Astrocyte of the hippocampus (primary cell): ENCODE measurements around the gene PCSK4.
"Not testable (repeated sequence)": the region's sequence is repeated elsewhere in the genome, so short reads cannot be mapped to it uniquely, and the experiment has no call there.

Experiments
- DNase-seq: peaks from one replicate; pipeline ENCODE4 v3.0.0; 2011; ENCODE audit warnings: low read depth, low spot score

PCSK4 gene

DNA sequence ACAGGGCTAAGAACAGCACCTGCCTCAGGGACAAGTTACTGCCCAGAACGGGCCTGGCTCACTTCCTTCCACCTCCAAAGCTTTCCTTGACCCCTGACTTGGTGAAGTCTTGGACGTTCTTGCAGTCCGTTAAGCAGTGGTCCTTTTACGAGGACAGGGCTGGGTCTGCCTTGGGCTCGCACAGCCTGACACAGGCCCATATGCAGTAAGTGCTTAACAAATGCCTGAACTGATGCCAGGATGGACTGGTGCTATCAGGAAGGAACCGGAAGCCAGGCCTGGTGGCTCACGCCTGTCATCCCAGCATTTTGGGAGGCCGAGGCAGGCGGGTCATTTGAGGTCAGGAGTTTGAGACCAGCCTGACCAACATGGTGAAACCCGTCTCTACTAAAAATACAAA lies 31.9 kb upstream of the PCSK4 start:
- no peak for DNase-seq

DNA sequence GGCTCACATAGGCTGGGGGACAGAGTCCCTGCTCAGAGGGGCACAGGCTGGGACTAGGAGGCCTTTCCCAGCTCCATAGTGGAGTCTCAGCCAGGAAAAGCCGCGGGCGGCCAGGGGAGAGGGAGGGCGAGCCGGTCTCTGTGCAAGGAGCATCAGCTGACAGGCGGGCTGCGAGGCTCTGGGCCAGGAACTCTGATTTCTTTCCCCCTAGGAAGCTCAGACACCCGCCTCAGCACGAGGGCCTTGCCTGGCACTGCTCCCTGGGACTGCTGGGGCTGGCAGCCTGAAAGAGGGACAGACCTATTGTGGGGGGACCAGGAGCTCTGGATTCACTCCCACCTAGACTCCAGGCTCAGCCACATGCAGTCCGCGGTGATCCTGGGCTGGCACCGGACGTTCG lies 31.5 kb upstream of the PCSK4 start:
- peak; percentile 44 for DNase-seq

DNA sequence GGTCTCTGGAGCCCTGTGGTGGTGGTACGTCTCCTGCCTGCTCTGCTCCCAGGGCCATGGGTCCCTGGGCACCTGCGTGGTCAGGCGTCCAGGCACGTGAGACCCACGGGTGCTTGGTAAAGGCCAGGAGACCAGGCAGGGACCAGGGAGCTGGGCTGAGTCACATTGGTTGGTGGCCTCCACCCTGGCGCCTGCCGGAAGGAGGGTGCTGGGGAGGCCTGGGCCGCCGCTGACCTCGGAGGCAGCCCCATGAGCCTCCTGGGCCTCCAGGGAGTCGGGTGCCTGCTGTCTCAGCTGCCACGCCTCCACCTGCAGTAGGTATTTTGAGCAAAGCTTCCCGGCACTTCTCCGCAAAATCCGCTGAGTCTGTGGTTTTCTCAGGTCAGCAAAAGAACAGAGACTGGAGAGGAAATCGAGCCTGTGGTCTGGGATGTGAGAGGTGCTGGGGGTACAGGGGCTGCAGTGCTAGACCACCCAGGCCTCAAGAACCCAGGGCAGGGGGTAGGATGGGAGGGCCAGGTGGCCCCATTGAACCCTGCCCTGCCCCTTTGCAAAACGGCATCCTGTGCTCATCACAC lies 30.1 kb upstream of the PCSK4 start:
- no peak for DNase-seq

DNA sequence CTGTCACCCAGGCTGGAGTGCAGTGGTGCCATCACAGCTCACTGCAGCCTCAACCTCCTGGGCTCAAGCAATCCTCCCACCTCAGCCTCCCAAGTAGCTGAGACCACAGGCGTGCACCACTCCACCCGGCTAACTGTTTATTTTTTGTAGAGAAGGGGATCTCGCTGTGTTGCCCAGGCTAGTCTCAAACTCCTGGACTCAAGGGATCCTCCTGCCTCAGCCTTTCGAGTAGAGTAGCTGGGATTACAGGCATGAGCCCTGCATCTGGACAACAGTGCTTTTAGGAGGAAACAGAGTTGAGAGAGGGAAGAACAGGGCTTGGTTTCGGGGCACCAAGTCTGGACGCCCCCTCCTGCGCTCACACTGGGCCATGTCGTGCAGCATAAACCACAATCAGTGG lies 29.7 kb upstream of the PCSK4 start:
- DNase-seq, result not testable (repeated sequence)

DNA sequence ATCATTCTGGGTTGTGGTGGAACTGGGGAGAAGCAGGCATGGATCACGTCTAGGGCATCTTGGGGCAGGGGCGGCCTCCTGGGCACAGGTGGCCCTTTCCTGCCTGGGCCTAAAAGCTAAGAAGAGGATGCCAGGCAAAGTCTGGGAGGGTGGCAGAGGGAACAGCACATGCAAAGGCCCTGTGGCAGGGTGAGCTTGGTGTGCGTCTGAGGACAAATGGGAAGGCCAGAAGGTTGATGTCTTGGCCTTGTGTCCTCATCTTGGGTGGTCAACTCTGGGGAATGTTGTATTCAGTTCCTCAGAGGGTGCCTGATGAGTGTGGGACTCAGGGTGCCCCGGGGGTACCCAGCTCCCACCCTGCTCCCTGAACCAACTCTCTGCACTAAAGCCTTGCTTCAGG lies 28.3 kb upstream of the PCSK4 start:
- no peak for DNase-seq

DNA sequence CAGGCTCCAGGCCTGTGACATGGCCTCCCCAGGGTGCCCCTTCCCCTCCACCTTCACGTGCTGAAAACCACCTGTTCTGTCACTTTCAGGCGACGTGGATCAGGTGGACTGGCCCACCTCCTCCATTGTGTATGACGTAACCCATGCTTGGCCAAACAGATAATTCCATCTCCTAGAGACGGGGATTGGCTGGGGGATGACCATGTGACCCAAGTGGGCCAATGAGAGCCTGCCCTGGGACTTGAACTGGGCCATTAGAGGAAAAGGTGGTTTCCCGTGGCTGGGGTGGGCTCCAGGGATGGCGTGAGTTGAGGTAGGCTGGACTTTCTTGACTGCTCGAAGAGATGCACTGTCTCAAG lies 26.2 kb upstream of the PCSK4 start:
- no peak for DNase-seq

DNA sequence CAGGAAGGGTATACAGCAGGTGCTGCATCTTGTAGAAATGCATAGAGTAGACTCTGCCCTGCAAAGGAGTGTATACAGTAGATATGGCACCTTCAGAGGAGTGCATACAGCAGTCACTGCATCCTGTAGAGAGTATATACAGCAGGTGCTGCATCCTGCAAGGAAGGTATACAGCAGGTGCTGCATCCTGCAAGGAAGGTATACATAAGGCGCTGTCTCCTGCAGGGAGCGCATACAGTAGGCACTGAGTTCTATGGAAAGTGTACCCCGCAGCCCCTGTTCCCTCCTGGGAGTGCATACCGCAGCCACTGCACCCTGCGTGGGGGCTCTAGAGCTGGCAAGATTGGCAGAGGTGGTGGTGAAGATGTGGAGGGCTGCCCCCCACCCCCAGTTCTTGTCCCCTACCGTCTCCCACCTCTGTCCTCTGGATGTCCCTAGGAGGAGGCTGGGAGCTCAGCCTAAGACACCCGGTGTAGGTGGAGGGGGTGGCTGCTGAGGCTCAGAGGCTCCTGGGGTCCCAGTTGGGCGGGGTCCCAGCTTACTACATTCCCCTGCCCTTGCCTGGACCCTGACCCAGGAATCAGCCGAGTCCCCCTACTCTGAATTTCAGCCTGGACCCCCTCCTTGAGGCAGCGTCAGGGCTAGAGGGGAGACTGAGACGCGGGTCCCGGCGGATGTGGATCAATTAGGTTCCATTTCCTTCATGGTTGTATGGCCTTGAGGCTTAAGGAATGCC lies 25.0 kb upstream of the PCSK4 start:
- no peak for DNase-seq

DNA sequence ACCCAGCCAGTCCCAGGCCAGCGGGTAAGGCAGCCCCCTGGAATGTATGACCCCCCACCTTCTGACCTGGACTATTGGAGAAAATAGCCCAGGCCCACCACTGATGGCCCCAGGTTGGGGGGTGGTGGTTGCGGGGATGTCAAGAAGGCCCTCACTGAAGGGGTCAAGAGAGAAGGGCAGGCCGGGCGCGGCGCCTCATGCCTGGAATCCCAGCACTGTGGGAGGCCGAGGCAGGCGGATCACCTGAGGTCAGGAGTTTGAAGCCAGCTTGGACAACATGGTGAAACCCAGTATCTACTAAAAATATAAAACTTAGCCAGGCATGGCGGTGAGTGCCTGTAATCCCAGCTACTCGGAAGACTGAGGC lies 24.1 kb upstream of the PCSK4 start:
- no peak for DNase-seq

DNA sequence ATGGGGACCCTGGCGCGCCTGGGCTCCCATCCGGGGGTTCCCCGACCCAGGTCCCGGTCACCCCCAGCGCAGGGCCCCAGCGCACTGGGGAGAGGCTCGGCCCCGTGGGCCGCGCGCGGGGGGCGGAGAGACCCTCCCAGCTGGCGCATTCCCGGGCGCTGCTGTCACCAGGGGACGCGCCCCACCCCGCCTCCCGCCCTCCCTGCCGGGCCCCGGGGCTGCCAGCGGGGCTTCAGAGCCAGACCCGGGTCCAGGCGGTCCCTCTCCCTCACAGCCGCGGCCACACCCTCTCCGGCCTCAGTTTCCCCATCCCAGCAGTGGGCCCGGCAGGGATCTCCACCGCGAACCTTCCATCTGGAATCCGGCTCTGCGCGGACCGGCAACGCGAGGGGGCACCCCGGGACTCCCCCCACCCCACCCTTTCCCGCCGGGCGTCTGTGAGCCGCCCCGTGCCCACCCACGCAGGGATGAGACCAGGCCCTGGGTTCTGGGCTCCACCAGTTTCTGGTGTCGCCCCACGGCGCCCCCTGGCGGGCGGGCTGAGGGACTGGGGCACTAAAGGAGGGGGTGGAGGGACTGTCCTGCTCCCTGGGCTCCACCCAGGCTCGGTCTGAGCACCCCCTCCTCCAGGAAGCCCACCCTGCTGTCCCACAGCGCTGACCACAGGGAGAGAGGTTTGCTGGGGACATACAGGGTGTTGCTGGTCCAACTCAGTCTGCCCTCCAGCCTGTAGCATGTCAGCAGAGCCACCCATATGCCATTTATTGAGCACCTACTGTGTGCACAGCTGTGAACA lies 23.5 kb upstream of the PCSK4 start:
- peak; percentile 66 for DNase-seq

DNA sequence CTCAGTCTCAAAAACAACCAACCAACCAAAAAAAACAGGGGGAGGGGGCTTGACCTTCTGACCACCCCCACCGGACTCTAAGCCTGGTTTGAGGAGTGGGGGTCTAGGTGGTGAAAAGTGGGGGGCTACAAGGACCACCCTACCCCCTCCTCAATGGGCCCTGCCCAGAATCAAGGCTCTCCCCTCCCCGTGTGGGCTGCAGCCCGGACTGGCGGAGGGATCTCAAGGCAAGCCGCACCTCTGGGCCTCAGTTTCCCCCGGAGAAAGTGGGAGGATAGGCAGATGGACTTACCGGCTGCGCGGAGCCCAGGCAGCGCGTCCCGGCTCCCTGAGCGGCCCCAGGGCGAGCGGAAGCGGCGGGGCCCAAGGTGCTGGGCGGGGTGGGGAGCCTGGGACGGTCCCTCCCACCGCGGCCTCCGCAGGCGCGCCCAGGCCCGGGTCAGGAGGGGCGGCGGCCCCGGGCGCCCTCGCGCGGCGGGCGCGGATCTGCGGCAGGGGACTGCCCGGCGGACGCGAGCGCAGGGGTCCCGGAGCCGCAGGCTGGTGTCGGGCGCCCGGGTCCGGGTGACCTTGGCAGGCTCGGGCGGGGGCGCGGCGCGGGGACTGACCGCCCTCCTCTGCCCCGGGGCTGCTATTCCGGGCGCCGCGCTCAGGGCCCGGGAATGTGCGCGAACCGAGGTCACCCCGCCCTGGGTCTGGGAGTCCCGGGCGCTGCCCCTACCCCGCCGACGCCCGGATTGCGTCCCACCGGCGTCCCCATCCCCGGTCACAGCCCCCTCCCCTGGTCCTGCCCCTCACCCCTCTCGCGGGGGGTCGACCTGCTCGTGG lies 22.7 kb upstream of the PCSK4 start, which contains the start of gene ADAMTSL5:
Gene ADAMTSL5, minus strand, starts transcription at position 349 of the 828 bp plus-strand sequence. CDS start 2,076 bp downstream, outside the sequence.
- peak; percentile 65 for DNase-seq

DNA sequence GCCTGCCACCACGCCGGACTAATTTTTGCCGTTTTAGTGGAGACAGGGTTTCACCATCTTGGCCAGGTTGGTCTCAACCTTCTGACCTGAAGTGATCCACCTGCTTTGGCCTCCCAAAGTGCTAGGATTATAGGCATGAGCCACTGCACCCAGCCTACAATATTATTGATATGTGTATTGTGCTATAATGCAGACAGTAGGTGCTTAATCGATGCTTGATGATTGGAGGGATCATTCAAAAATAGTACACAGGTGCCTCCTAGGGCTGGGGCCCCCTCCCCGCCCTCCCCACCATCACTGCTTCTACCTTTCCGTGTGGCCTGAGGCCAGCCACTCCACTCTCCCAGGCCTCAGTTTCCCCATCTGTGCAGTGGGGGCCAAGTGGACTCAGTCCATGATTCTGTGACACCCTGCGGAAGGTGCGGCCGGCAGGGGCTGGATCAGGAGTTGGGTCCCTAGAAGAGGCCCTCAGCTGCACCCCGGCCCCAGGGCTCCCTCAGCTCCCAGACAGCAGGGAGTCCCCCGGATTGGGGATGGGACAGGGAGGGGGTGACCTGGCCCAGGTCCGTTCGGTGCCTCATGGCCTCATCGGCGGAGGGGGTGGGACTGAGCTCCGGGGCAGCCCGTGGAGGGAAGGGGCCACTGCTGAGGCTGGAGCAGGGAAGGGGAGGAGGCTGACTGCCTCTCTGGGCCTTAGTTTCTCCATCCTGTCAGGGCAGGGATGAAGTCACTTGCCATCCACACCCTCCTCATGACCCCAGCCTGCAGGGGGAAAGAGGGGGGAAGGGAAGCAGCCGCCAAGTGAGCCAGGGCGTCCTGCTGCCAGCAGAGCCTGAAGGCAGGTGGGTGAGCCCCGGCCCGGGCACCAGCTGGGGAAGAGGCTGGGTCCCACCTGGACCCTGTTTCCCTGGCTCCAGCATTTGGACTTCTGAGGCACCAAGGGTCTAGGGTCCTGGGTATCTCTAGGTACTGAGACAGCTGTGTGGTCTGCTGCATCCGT lies 21.5 kb upstream of the PCSK4 start:
- DNase-seq, result no peak

DNA sequence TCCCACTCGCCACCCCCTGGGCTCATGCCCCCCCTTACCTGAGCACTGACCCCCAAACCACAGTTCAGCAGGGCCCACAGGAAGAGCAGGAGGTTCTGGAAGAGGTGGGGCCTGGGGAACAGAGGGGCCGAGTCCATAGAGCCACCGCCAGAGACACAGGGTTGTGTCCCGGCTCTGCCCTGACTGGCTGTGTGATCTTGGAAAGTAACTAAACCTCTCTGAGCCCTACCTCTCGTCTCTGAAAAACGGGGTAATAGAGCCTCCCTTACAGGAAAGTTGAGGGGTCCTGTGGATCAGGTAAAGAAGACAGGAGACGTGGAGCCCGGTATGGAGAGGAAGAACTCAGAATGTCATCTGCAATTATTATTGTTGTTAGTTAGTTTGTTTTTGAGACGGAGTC lies 20.7 kb upstream of the PCSK4 start:
- DNase-seq, result no peak

DNA sequence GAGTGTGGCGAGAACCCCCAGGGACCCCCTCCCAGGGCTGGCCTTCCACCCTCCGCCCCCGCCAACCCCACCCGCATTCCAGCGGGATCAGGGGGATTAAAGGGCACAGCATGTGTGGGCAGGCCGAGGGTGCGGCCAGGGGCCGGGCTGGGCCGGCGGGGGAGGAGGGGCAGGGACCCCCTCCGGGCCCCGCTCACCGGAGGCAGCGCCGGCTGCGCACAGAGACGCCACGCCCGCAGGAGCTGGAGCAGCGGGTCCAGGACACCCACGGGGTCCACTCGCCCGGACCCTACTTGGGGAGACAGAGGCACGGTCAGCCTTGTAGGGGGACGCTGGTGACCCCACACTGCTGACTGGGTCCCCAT lies 20.3 kb upstream of the PCSK4 start:
- DNase-seq, result no peak

DNA sequence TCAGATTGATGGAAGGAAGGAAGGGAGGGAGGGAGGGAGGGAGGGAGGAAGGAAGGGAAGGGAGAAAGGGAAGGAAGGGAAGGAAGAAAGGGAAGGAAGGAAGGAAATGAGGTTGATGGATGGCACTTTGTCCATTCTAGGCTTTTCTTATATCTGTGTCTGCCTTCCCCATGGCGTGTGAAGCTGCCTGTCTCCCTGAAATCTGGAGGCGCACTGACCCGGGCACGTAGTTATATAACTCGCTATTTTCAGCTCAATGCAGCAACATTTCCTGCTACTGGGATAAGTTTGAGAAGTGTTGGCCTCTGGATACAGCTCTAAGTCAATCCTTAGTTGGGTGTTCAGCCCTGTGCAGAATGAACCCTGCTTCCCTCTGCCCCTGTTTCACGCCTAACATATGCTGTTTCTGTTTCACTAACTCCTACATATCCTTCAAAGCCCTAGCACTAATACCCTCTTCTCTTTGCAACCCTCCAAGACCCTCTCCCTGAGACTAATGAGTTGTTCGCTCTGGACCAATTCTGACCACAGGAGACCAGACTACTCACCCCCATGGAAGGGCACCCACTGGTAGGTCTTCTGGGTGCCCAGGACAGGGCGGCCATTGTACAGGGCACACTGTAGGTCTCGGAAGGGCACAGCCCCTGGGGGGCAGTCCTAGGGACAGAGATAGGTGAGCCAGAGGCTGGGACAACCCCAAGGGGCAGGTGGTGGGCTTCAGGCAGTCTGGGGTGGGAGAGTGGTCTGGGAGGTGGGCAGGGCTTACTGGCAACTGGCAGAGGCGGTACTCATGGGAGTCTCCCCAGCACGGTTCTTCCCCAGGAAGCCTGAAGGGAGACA lies 19.7 kb upstream of the PCSK4 start:
- no peak for DNase-seq

DNA sequence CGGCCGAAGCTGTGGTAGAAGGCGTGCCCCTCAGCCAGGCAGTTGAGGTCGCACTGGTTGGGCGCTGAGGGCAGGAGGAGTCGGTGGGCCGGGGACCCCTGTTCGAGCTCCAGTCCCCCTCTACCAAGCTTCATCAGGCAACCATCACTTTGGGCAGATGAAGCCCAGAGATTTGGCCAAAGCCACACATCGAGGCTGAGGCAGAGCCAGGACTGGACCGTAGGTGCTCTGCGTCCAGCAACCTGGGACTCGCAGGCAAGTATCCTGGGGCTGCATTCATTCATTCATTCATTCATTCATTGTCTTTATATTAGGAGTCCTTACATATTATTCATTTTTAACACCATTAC lies 18.3 kb upstream of the PCSK4 start:
- no peak for DNase-seq

DNA sequence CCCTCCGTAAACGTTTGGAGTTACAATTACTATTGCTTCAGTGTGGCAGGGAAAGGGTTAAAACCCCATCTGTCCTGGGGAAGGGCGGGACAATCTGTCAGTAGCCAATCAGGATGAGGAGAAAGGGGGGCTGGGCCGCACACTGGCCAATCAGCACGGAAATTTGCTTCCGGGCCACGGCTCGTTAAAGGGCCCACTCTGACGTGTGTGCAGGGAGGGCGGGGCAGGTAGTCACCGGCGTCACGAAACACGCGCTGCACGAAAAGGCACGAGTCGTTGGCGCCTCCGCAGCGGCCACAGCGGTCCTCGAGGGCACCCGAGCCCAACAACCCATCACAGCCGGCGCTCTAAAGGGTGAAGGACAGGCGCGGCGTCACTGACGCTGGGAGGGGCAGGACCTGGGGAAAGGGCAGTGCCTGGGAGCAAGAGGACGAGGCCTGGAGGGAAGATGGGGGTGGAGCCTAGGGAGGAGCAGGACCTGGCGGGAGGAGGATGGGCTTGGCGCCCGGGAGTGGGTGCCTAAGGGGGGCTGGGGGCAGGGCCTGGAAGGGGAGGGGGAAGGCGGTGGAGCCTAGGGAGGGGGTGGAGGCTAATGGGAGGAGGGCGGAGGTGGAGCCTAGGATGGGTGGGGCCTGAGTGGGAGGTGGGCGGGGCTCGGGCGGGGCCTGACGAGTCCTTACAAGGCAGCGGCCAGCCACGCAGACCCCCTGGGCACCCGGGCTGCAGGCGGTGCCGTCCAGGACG lies 17.8 kb upstream of the PCSK4 start:
- peak; percentile 98 for DNase-seq

DNA sequence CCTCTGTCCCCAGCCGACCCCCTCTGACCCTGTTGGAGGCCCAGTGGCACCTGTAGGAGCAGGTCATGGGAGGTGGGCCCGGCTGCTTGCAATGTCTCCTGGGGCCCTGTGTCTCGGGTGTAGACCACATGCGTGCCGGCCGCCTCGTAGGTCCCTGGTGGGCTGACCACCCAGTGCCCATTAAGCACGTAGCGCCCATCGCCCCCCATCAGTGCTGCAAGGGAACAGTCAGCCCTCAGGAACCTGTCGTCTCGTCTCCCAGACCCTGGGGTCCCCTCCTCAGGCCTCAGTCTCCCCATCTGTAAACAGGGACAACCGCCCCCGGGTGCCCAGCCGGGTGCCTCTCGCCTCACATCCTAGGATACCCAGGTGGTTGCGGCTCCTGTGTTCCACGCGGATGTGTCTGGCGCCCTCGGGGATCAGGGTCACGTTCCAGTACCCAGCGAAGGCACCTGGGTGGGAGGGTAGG lies 17.1 kb upstream of the PCSK4 start:
- no peak for DNase-seq

DNA sequence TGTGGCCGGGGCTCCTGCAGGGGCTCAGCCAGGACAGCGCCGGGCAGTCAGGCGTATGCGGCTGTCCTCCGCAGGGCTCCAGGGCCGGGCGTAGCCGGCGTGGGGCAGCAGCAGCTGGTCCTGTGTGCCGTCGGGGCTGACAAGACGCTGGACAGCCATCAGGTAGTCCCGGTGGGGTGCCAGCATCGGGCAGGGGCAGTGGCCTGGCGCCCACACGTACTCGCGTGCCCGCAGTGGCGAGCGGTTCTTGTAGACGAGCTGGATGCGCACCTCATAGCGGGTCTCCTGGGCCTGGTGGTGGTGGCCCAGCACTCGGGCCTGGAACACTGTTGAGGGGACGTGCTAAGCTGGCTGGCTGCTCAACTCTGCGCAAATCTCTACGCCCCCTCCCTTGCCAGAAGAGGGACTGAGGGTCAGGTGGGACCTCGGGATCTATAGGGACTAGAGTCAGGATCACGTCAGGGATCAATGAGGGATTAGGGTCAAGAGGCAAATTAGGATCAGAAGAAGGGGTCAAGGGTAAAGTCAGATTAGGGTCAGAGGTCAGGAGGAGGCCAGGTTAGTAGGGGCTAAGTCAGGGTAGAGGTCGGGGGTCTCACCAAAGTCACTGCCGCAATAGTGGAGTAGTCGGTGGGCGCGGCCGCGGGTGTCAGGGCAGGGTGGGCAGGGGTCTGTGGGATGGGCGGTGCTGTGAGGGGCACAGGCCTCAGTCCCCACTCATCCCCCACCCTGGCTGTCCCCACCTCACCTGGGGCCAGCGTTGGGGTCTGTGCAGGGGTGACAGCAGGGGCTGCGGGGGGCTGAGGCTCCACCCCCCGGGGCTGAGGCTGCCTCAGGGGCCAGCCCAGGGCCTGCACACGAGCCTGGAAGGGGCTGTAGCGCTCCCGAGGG lies 16.1 kb upstream of the PCSK4 start:
- DNase-seq, result no peak
